SK-N-SH (cell line): ENCODE data around the gene ZNF827. TPM values are rescaled to one million over a fixed set of nuclear protein-coding genes. Genes with fewer than 3 reads are reported as not detected.

Experiments used
- CTCF ChIA-PET: fragments of 300-600, 350-600 bp; formaldehyde crosslinking; extraction: SDS; loops from one replicate; lab custom pipeline; 2021; lab: Yijun Ruan, JAX
- POLR2A ChIA-PET: fragments of 350-600 bp; sonication (Branson Sonifier 250); formaldehyde crosslinking; extraction: SDS; loops from one replicate; lab custom pipeline; 2020; ENCODE audit warnings: antibody characterized with exemption, inconsistent platforms; lab: Yijun Ruan, JAX
- DNase-seq: peaks from one replicate; pipeline ENCODE4 v3.0.0; 2012
- H2AFZ ChIP-seq: fragments of 200-600 bp; sonication (generic); 2 replicates; pipeline ENCODE4 v1.8.1; 2016; ENCODE audit warnings: antibody characterized with exemption, mild to moderate bottlenecking, low read depth
- H3F3A ChIP-seq: fragments of 200-600 bp; sonication (generic); replicated peaks from 2 replicates; pipeline ENCODE3; 2016; ENCODE audit warnings: antibody characterized with exemption, mild to moderate bottlenecking; ENCODE audit not compliant: insufficient read depth
- H3K27ac ChIP-seq, 2 experiments: fragments of 200-500 bp in 1 of 2; fragments of 200-600 bp in 1 of 2; sonication (Bioruptor generic) in 1 of 2; sonication (generic), shearing (Covaris generic) in 1 of 2; 2 replicates each; pipeline versions ENCODE4 v1.5.1 to v1.6.1; 2014 to 2016; ENCODE audit warnings: low read depth in 2 of 2, inconsistent platforms in 1 of 2, low read length in 1 of 2, mild to moderate bottlenecking in 1 of 2, mixed read lengths in 1 of 2
- H3K27me3 ChIP-seq: fragments of 200-600 bp; sonication (generic), shearing (Covaris generic); 2 replicates; pipeline ENCODE4 v1.6.1; 2016; ENCODE audit warnings: mixed run types; ENCODE audit not compliant: insufficient read depth
- H3K36me3 ChIP-seq, 2 experiments: fragments of 200-500 bp in 1 of 2; fragments of 200-600 bp in 1 of 2; sonication (Bioruptor generic) in 1 of 2; sonication (generic) in 1 of 2; replicated peaks in 1 of 2; 2 replicates each; pipeline versions ENCODE3 to v1.5.1; 2014 to 2016; ENCODE audit warnings: low read length in 1 of 2, mild to moderate bottlenecking in 1 of 2; ENCODE audit not compliant: insufficient read depth in 2 of 2, control insufficient read depth in 1 of 2
- H3K4me1 ChIP-seq, 2 experiments: fragments of 200-500 bp in 1 of 2; fragments of 200-600 bp in 1 of 2; sonication (Bioruptor generic) in 1 of 2; sonication (generic), shearing (Covaris generic) in 1 of 2; 2 replicates each; pipeline versions ENCODE4 v1.5.1 to v1.6.1; 2014 to 2016; ENCODE audit warnings: low read depth in 1 of 2, low read length in 1 of 2, mixed run types in 1 of 2; ENCODE audit not compliant: insufficient read depth in 2 of 2, control insufficient read depth in 1 of 2
- H3K4me2 ChIP-seq: fragments of 200-600 bp; sonication (generic), shearing (Covaris generic); 2 replicates; pipeline ENCODE4 v1.6.1; 2017; ENCODE audit warnings: mixed run types
- H3K4me3 ChIP-seq, 2 experiments: fragments of 200-500 bp in 1 of 2; fragments of 200-600 bp in 1 of 2; sonication (Bioruptor generic) in 1 of 2; sonication (generic), shearing (Covaris generic) in 1 of 2; 2 replicates each; pipeline versions ENCODE4 v1.5.1 to v1.8.1; 2014 to 2016; ENCODE audit warnings: low read depth in 2 of 2, inconsistent platforms in 1 of 2, low read length in 1 of 2, mild to moderate bottlenecking in 1 of 2, mixed read lengths in 1 of 2, moderate library complexity in 1 of 2
- H3K79me2 ChIP-seq: fragments of 200-600 bp; sonication (generic); 2 replicates; pipeline ENCODE4 v1.8.1; 2017; ENCODE audit warnings: mild to moderate bottlenecking; ENCODE audit not compliant: insufficient read depth
- H3K9ac ChIP-seq: fragments of 200-600 bp; sonication (generic); 2 replicates; pipeline ENCODE4 v1.6.1; 2017; ENCODE audit warnings: mixed run types
- H3K9me2 ChIP-seq: fragments of 200-600 bp; sonication (generic); 2 replicates; pipeline ENCODE4 v1.6.1; 2017; ENCODE audit warnings: mixed run types
- H3K9me3 ChIP-seq: fragments of 200-600 bp; sonication (generic); 2 replicates; pipeline ENCODE4 v1.6.1; 2017; ENCODE audit warnings: mixed run types, mild to moderate bottlenecking, moderate library complexity
- H4K20me1 ChIP-seq: fragments of 200-600 bp; sonication (generic); 2 replicates; pipeline ENCODE4 v1.6.1; 2017; ENCODE audit warnings: mild to moderate bottlenecking, mixed run types; ENCODE audit not compliant: insufficient read depth
- FOSL2 ChIP-seq: IDR thresholded peaks from 2 replicates; pipeline ENCODE4 v1.4.0; 2012; ENCODE audit warnings: low read depth, mild to moderate bottlenecking, moderate library complexity, borderline replicate concordance
- MEF2A ChIP-seq: IDR thresholded peaks from 2 replicates; pipeline ENCODE4 v1.4.0; 2012; ENCODE audit warnings: low read depth, borderline replicate concordance
- MXI1 ChIP-seq: IDR thresholded peaks from 2 replicates; pipeline ENCODE4 v1.6.1; 2012; ENCODE audit warnings: mild to moderate bottlenecking, low read depth, low read length, improper control_type of control experiment
- PBX3 ChIP-seq: IDR thresholded peaks from 2 replicates; pipeline ENCODE4; 2012
- RCOR1 ChIP-seq: fragments of 150-350 bp; IDR thresholded peaks from 2 replicates; pipeline ENCODE4 v1.6.1; 2017; ENCODE audit warnings: antibody characterized with exemption, low read length
- RXRA ChIP-seq: IDR thresholded peaks from 2 replicates; pipeline ENCODE4 v1.4.0; 2012; ENCODE audit warnings: low read depth, mild to moderate bottlenecking, borderline replicate concordance
- TEAD4 ChIP-seq: IDR thresholded peaks from 2 replicates; pipeline ENCODE4 v1.4.0; 2012; ENCODE audit warnings: mild to moderate bottlenecking, borderline replicate concordance; ENCODE audit not compliant: insufficient read depth
- USF2 ChIP-seq: fragments of 150-350 bp; IDR thresholded peaks from 2 replicates; pipeline ENCODE4 v1.6.1; 2017; ENCODE audit warnings: antibody characterized with exemption, low read length, low read depth, borderline replicate concordance
- YY1 ChIP-seq: IDR thresholded peaks from 2 replicates; pipeline ENCODE4 v1.4.0; 2012; ENCODE audit warnings: low read depth, mild to moderate bottlenecking
- WGBS: methylation state at CpG from one replicate; pipeline ENCODE4 v1.1.6; 2017; ENCODE audit warnings: low lambda C conversion rate; 5-methylcytosine and 5-hydroxymethylcytosine counted together
- polyA plus RNA-seq, 3 experiments: library from polyadenylated mRNA; depleted of rRNA; stranded (reverse); fragments of >200 nt; gene quantifications; 2 replicates each; pipeline ENCODE4 v1.2.3, GENCODE V29; 2012
- TF ChIP-seq, protein P1 (sequence below): IDR thresholded peaks from 2 replicates; pipeline ENCODE4 v1.6.1; 2012; ENCODE audit warnings: mild to moderate bottlenecking, low read depth, low read length, moderate library complexity

The ZNF827 gene
- polyA plus RNA-seq, 1 of the 3 experiments (the other 2 are of a cell fraction), result 23.2 TPM

DNA sequence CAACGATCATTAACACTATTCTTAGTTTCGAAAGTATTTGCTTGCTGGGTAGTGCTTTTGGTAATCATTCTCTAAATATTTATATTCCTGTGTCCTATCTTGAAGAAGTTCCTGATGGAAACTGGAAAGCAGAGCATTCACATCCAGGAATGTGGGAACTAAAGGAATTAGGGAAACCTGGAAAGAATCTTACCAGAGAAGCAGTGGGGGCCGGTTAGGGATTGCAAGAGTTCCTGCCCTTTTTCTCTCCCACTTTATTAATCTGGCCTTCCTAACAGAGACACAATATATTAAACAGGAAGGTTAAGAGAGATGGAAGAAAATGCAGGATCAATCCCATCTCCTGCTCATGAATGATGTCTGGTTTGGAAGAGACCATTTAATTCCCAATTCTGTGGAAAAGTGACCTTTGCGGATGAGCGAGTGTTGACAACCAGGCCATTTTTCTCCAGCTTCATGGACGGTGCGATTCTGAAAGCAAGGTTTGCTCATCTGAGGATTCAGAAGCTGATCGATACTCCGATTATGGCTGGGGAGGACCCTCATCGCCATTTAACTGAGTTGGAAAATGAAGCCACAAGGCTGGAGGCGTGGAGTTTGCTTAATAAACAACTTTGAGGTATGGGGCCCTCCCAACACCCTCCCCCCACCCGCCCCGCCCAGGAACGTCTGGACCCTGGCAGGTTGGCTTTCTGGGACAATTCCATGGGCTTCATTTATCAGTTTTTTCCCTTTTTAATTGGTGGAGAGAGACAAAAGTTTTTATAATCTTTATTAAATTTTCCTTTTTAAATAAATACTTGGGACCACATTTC lies 206.4 kb downstream of the ZNF827 start:
- Histone ChIP-seq H3K9ac (peak overlapping the region; percentile 88; the same call in 1 of the 2 replicates), H3F3A (peaks cover 36% of the 10 kb centered on the region), H3K36me3 (no peaks in the 10 kb centered on the region), H3K4me3 (peak overlapping the region in 1 of 2 experiments; percentile 52; a peak in 3 of 4 replicates), H3K9me2 (no peaks in the 10 kb centered on the region), H3K27me3 (no peaks in the 10 kb centered on the region), H3K27ac (peak overlapping the region; percentile 99 to 100), H3K79me2 (no peaks in the 10 kb centered on the region), H3K9me3 (no peaks in the 10 kb centered on the region)
- DNase-seq, result no peak
- POLR2A ChIA-PET, result interaction anchor here (1.0 kb wide), 1 partner anchor 205 kb away, joined by 5 read pairs; no protein-coding TSS in a partner anchor
- no peak for TF ChIP-seq PBX3
- no peak for TF ChIP-seq RCOR1
- TF ChIP-seq, protein P1, sequence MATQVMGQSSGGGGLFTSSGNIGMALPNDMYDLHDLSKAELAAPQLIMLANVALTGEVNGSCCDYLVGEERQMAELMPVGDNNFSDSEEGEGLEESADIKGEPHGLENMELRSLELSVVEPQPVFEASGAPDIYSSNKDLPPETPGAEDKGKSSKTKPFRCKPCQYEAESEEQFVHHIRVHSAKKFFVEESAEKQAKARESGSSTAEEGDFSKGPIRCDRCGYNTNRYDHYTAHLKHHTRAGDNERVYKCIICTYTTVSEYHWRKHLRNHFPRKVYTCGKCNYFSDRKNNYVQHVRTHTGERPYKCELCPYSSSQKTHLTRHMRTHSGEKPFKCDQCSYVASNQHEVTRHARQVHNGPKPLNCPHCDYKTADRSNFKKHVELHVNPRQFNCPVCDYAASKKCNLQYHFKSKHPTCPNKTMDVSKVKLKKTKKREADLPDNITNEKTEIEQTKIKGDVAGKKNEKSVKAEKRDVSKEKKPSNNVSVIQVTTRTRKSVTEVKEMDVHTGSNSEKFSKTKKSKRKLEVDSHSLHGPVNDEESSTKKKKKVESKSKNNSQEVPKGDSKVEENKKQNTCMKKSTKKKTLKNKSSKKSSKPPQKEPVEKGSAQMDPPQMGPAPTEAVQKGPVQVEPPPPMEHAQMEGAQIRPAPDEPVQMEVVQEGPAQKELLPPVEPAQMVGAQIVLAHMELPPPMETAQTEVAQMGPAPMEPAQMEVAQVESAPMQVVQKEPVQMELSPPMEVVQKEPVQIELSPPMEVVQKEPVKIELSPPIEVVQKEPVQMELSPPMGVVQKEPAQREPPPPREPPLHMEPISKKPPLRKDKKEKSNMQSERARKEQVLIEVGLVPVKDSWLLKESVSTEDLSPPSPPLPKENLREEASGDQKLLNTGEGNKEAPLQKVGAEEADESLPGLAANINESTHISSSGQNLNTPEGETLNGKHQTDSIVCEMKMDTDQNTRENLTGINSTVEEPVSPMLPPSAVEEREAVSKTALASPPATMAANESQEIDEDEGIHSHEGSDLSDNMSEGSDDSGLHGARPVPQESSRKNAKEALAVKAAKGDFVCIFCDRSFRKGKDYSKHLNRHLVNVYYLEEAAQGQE, result no peak
- no peak for TF ChIP-seq FOSL2
- no peak for TF ChIP-seq MXI1
- no peak for TF ChIP-seq MEF2A
- no peak for TF ChIP-seq YY1
- no peak for TF ChIP-seq TEAD4
- TF ChIP-seq RXRA, result no peak
- TF ChIP-seq, all 33 proteins: peak for 0
- H4K20me1 ChIP-seq, result no peaks in the 10 kb centered on the region
- CTCF ChIA-PET, result interaction anchor here (1.1 kb wide), 1 partner anchor 8 kb away, joined by 3 read pairs; no protein-coding TSS in a partner anchor
- peaks cover 26 to 39% of the 10 kb centered on the region in 2 experiments for H3K4me1 ChIP-seq
- 69% methylated on average over 14 of the region's 14 CpGs for WGBS
- H2AFZ ChIP-seq, result peak overlapping the region; percentile 78; the same call in 1 of the 2 replicates
- 0 out of 2 replicates have a peak overlapping the region, but pooled peaks have one; percentile 93 for H3K4me2 ChIP-seq

- ChIA-PET POLR2A (no interaction called here), CTCF (no interaction called here)
- Histone ChIP-seq H3K9me3 (no peaks in the 10 kb centered on the region), H3F3A (peaks cover 24% of the 10 kb centered on the region), H3K27ac (no peak overlapping the region), H3K79me2 (no peaks in the 10 kb centered on the region), H3K4me3 (no peak overlapping the region), H3K27me3 (no peaks in the 10 kb centered on the region), H3K9ac (no peak overlapping the region), H4K20me1 (no peaks in the 10 kb centered on the region), H3K36me3 (no peaks in the 10 kb centered on the region), H3K4me1 (peaks cover 18 to 31% of the 10 kb centered on the region in 2 experiments), H3K4me2 (no peak overlapping the region), H3K9me2 (no peaks in the 10 kb centered on the region), H2AFZ (no peak overlapping the region)
- no peak for DNase-seq
- WGBS, result 79% methylated on average over 1 of the region's 1 CpG
- no peak for TF ChIP-seq USF2
Measured at GRCh38 chr4:145731028-145731427, 207.6 kb downstream of the ZNF827 start.
